Stimulated activated naive CD4-positive, alpha-beta T cell (primary cell): ENCODE results near the gene GJA4.
A peak's percentile ranks its signal among the peaks of the same experiment; 100 is the strongest.
"Not testable (repeated sequence)": the region's sequence is repeated elsewhere in the genome, so short reads cannot be mapped to it uniquely, and the experiment has no call there.

ENCODE experiments used
- DNase-seq, 6 experiments: peaks; one replicate each; lab custom pipeline; 2025; lab: John Stamatoyannopoulos, UW

Gene GJA4

DNA sequence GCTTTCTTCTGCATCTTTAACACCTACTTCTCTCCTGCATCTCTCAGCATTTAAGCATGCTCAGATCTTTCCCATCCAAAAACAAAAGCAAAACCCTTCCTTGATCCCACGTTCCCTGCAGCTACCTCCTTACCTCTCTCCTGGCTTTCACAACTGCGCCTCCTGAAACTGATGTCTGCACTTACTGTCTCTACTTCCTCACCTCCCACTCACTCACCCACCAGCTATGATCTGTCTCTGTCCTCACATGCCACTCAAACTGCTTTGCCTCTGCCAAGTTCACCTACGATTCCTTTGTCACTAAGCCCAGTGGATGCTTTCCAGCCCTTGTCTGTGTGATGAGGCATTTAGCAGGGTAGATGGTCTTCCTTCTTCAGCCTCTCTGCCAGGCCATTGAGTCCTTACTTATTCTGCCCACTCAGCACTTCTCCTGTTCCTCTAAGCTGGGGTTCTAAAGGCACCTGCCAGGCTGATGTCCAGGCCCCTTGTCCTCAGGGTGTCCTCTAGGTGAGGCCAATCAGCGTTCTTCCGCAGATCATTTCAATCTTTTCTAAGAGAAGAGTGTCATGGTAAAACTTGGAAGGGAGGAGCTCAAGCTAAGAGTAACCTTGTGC, 21.8 kb upstream of the GJA4 start:
- no peak for DNase-seq

DNA sequence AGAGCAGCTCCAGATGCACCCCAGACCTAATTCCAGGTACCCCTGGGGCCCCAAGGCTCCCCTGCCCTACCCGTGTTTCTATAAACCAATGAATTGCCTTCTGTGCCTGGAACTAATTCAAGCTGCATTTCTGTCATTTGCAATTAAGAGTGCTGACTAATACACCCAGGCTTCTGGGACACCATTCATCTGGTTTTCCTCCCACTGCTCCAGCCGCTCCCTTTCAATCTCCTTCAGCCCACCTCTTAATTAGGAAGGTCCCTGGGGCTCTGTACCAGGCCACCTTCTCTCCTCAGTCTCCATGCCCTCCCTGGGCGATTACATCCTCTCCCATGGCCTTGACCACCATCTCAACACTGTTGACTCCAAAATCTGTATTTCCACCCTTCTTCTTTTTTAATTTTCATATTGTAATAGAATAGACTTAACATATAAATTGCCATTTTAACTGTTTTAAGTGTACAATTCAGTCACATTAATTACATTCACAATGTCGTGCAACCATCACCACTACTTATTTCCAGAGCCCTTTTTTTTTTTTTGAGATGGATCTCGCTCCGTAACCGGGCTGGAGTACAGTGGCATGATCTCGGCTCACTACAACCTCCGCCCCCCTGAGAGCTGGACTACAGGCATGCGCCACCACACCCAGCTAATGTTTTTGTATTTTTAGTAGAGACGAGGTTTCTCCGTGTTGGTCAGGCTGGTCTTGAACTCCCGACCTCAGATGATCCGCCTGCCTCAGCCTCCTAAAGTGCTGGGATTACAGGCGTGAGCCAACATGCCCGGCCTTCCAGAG, 21.0 kb upstream of the GJA4 start:
- DNase-seq, result no peak

DNA sequence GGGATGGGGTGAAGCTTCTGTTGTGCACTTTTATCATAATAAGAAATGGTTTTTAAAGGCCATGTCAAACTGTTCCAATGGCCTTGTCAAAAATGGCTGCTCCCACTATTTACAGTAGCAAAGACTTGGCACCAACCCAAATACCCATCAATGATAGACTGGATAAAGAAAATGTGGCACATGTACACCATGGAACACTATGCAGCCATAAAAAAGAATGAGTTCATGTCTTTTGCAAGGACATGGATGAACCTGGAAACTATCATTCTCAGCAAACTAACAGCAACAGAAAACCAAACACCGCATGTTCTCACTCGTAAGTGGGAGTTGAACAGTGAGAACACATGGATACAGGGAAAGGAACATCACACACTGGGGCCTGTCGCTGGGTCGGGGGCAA, 19.7 kb upstream of the GJA4 start:
- not testable (repeated sequence) for DNase-seq

DNA sequence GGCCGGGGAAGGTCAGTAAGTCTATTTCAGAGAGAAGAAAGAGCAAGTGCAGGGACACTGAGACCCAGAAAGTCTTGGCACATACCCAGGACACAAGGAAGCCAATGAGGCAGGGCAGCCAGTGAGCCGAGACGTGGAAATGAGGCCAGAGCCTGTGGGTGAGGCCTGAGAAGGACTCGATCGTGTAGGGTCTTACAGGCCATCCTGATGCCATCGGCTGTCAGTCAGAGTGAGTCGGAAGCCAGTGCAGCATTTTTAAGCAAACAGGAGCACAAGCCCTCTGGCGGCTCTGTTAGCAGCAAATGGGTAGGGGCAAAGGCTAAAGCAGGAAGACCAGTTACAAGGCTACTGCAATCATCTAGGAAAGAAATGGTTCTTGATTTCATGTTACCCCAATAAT, 17.8 kb upstream of the GJA4 start:
- DNase-seq, result no peak

GRCh38 chr1:34776911-34777310, 15.9 kb upstream of the GJA4 start:
- DNase-seq, result no peak

GRCh38 chr1:34777519-34778321, 15.1 kb upstream of the GJA4 start:
- no peak for DNase-seq

DNA sequence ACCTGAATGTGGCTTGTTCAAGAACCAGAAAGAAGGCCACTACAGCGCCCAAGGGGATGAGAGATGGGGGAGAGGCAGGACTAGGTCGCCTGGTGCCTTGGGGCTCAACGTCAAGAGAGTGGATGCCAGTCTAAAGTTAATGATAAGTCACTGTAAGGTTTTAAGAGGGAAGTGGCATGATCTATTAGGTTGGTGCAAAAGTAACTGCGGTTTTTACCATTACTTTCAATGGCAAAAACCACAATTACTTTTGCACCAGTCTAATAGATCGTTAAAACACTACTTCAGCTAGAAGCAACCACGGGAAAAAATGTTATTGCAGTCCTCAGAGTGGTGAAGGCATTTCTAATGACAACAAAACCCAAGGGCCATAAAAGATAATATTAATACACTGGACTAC, 14.4 kb upstream of the GJA4 start:
- DNase-seq, result no peak

GRCh38 chr1:34779005-34779404, 13.8 kb upstream of the GJA4 start:
- no peak for DNase-seq

DNA sequence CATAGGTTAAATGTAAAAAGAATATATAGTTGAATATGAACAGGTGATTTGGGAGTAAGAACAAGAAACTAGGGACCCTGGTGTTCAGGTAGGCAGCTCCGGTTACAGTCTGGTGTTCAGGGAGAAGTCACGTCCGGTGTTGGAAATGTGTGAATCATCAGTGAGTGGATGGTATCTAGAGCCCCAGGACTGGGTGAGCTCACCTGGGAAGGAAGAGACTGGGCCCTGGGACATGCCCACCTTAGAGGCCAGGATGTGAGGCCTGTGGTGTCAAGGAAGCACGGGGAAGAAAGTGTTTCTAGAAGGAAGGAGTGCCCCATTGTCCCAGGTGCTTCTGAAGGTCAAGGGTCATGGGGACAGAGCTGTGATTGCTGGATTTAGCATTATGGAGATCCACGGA, 13.3 kb upstream of the GJA4 start:
- no peak for DNase-seq

DNA sequence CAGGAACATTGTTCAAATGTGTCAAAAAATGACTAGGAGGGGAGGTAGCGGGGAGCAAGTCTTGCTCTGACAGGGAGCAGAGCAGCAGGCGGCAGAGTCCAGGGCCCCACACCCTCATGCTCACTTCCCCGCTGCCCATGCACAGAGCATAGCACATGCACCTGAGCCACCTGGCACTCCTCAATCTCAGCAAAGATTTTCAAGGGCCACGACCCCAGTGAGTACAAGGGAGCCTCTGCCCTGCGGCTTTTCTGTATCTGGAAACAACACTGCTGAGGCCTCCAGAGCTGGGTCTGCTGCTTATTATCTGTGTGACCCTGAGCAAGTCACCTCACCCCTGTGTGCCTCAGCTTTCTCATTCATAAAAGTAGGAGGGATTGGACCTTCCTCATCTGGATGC, 12.8 kb upstream of the GJA4 start:
- no peak for DNase-seq

DNA sequence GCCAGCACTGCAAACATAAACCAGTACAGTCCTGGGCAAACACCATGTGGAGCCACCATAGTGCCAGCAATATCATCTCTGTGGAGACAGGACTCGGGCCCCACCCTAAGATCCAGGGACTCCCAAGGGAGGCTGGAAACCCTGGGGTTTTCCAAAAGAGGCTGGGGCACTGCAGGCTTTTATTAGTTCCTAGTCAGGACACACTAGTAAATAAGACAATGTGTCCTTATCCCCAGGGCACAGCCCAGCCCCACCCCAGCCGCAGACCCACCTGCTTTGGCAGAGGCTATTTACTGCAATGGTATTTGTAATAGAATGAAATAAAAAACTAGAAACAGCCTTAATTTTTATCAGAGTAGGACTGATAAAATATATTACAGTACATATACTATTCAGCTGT, 12.3 kb upstream of the GJA4 start:
- no peak for DNase-seq

DNA sequence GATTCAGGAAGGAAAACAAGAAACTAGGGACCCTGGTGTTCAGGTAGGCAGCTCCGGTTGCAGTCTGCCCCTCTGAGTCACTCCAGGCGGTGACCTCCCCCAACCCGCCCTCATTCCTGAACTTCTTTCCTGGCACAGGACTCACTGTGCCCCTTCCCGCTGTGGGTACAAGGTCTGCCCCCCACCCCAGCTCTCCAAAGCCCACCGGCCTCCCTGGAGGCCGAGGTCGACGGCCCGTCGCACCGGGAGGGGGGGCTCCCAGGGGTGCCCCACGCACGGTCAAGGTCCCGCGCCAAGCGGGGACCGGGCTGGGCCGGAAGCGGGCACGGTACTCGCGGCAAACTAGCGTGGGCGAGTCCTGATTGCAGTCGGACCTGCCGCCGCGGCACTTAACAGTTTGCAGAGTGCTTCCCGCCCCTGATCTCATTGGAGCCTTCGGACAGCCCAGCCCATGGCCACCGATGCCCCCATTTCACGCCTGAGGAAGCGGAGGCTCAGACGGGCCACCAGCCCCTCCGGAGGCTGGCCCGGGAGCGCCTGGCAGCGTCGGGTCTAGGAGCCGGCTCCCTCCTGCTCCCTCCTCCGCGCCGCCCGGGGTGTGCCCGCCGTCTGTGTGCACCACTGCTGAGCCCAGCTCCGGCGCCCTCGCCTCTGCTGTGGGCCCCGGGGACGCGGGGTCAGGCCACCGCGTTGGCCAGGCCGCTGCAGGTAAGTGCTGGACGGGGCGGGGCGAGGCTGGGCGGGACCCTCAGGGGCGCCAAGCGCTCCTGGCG, 11.5 kb upstream of the GJA4 start, which contains the start of gene GJB3:
Gene GJB3, plus strand, starts transcription at position 144 of the 773 bp plus-strand sequence. CDS start 3,549 bp downstream, outside the sequence.
- DNase-seq, result no peak

DNA sequence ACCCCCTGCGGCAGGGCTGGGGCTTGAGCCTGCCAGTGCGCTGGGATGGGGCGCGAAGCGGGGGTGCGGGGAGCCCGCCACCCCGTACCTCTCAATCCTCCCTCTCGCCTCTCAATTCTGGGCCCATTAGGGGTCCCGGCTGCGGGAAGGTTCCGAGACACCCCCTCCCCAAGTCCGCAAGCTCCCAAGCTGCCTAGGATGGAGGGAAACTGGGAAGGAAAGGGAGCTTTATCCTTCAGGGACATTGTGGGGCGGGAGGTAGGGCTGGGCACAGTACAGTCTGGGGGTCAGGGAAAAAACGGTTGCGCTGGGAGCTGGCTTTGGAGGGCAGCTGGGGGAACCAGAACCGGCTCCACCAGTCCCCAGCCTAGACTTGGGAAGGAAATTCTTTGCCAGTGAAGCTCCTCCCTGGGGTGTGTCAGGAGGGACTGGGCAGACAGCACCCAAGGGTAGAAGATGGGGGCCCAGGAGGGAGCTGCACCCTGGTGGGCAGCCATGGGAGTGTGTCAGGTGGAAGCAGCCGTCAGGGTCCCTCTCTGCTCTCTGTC, 10.9 kb upstream of the GJA4 start:
- no peak for DNase-seq

DNA sequence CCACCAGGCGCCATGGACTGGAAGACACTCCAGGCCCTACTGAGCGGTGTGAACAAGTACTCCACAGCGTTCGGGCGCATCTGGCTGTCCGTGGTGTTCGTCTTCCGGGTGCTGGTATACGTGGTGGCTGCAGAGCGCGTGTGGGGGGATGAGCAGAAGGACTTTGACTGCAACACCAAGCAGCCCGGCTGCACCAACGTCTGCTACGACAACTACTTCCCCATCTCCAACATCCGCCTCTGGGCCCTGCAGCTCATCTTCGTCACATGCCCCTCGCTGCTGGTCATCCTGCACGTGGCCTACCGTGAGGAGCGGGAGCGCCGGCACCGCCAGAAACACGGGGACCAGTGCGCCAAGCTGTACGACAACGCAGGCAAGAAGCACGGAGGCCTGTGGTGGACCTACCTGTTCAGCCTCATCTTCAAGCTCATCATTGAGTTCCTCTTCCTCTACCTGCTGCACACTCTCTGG, 8.0 kb upstream of the GJA4 start:
- DNase-seq, result no peak

GRCh38 chr1:34785231-34785874, 7.4 kb upstream of the GJA4 start:
- DNase-seq, result no peak

DNA sequence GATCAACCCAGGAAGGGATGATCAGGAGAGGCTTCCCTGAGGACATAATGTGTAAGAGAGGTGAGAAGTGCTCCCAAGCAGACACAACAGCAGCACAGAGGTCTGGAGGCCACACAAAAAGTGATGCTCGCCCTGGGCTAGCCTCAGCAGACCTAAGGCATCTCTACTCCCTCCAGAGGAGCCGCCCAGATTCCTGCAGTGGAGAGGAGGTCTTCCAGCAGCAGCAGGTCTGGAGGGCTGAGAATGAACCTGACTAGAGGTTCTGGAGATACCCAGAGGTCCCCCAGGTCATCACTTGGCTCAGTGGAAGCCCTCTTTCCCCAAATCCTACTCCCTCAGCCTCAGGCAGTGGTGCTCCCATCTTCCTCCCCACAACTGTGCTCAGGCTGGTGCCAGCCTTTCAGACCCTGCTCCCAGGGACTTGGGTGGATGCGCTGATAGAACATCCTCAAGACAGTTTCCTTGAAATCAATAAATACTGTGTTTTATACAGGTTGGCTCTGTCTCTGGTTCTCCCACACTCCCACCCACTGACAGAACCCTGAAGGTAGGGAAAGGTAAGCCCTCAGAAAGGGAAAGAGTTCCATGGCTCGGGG, 6.8 kb upstream of the GJA4 start:
- DNase-seq, result no peak

DNA sequence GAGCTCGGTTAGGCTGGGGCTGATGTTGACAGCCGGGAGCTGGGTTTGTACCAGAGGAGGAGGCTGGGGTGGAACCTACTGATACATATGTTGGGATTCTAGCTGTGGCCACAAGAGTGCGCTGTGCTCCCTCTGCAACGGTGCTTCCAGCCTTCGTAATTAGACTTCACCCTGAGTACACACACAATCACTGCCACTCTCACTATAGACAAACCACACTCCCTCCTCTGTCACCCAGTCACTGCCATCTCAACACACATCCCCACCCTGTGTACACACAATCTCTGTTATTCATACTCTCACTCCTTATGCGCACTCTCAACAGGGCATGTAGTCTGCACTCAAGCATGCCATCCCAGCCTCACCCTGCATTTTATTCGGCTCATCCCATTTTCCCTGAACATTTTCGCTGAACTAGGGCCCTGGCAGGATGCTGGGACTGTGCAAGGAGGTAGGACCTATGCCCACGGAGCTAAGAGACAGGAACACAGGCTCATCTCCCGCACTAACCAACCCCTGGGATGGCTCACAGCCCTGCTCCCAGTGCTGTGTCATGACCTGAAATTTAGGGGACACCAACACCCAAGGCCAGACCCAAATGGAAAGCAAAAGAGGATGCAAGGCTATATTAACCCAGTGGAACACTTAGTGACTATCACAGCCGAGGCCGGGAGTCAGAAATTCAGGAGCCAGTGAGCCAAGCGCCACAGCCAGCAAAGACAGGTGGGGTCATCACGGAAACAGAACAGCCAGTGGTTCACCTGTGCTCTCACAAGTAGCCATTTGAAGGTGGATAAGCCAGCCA, 6.1 kb upstream of the GJA4 start:
- DNase-seq, result peak; percentile 6 to 47 (median 36)

GRCh38 chr1:34787461-34788420, 5.1 kb upstream of the GJA4 start:
- no peak for DNase-seq

DNA sequence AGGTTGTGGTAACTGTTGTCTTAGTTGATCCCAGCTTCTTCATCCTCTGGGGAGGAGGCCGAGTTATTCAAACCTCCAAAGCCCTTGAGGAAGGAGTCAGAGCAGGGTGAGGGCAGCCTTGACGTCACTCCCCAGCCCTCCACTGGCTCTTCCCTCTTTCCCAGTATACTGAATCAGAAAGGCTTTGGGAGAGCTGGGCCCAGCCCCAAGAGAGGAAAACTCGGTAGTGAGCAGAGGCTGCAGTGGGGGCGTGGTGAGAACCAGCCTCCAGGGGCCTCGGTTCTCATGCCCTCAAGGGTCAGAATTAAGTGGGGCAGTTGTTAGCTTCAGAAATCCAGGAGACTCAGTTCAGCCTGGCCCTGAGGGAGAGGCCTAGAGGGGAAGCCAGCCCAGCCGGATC, 1.8 kb upstream of the GJA4 start:
- DNase-seq, result no peak
